ENCODE measurements around the gene C1orf146.
"Not testable (repeated sequence)": the region's sequence is repeated elsewhere in the genome, so short reads cannot be mapped to it uniquely, and the experiment has no call there.

The C1orf146 gene

DNA sequence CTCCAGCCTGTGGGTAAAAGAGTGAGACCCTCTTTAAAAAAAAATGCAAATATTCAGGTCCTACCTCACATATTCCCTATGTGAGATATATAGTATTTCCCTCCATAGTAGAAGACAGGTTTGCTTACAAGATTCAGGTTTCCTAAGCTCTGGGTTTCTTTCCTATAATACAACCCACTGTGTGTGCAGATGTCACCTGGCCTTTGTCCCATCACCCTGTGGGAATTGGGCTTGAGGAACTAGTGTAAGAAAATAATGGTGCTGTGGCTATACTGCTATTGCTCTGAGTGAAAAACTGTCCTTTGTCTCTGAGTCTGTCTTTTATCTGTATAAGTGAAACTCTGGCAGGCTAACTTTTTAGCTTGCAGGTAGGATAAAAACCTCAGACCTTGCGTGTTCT, 13.0 kb downstream of the C1orf146 start:
- intact Hi-C loops (cut with DNase I; ENCODE audit: low total_unique reads) = no loop called here
- Histone ChIP-seq H3K4me1 (no peaks in the 10 kb centered on the region), H3K27me3 (no peaks in the 10 kb centered on the region), H3K27ac (no peak overlapping the region), H3K9me3 (no peaks in the 10 kb centered on the region), H3K4me3 (no peak overlapping the region), H3K36me3 (no peaks in the 10 kb centered on the region)
- TF ChIP-seq, protein P1, sequence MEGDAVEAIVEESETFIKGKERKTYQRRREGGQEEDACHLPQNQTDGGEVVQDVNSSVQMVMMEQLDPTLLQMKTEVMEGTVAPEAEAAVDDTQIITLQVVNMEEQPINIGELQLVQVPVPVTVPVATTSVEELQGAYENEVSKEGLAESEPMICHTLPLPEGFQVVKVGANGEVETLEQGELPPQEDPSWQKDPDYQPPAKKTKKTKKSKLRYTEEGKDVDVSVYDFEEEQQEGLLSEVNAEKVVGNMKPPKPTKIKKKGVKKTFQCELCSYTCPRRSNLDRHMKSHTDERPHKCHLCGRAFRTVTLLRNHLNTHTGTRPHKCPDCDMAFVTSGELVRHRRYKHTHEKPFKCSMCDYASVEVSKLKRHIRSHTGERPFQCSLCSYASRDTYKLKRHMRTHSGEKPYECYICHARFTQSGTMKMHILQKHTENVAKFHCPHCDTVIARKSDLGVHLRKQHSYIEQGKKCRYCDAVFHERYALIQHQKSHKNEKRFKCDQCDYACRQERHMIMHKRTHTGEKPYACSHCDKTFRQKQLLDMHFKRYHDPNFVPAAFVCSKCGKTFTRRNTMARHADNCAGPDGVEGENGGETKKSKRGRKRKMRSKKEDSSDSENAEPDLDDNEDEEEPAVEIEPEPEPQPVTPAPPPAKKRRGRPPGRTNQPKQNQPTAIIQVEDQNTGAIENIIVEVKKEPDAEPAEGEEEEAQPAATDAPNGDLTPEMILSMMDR (IDR thresholded peaks at IDR 0.05) = no peak
- no peak for DNase-seq

DNA sequence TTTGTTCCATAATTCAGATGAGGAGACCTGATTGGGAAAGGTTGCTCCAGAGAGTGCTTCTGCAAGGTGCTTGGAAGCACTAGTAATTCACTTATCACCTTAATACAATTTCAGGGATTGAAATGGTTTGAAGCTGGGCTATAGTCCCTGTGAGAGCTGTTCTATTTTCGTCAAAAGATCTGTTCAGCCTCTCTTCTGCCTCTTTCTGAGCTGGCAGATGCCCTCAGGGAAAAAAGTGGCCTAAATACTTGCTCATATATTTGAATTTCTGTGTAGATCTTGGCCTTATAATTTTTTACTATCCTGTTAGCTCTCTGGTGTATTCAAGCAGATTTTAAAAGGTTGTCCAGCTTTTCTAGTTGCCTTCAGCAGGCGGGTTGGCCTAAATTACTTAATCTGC, 22.3 kb downstream of the C1orf146 start:
- Histone ChIP-seq H3K36me3 (no peaks in the 10 kb centered on the region), H3K4me3 (no peak overlapping the region), H3K27me3 (no peaks in the 10 kb centered on the region), H3K9me3 (no peaks in the 10 kb centered on the region), H3K4me1 (peaks cover 0 to 9% (median 4%) of the 10 kb centered on the region in 4 donors), H3K27ac (no peak overlapping the region)
- no peak for DNase-seq
- TF ChIP-seq, protein P1 (IDR thresholded peaks at IDR 0.05) = no peak
- intact Hi-C loops (cut with DNase I; ENCODE audit: low total_unique reads) = no loop called here

DNA sequence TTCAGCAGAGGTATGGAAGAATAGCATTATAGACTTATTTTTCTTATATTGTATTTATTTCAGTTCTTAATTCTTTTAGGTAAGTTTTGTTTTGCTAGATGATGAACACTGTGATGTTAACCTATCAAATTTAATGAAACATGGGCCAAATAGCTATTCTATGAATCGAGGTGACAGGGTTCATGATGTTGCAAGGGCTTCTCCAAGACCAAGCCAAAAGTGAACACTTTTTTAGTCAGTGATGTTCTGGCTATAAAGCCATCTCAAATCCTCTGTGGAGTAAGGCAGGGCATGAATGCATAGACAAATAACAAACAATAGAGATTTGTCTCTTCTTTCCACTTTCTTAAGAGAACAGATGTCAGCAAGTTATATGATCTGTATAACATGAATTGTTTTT, 26.7 kb downstream of the C1orf146 start:
- intact Hi-C loops (cut with DNase I; ENCODE audit: low total_unique reads) = no loop called here
- H3K4me1 ChIP-seq = peaks cover 0 to 9% (median 4%) of the 10 kb centered on the region in 4 donors
- no peak for DNase-seq
- H3K4me3 ChIP-seq = no peak overlapping the region
- H3K36me3 ChIP-seq = peaks cover 8 to 10% (median 8%) of the 10 kb centered on the region in 3 donors
- H3K27ac ChIP-seq = no peak overlapping the region
- TF ChIP-seq, protein P1 (IDR thresholded peaks at IDR 0.05) = no peak
- H3K27me3 ChIP-seq = no peaks in the 10 kb centered on the region
- H3K9me3 ChIP-seq = no peaks in the 10 kb centered on the region

DNA sequence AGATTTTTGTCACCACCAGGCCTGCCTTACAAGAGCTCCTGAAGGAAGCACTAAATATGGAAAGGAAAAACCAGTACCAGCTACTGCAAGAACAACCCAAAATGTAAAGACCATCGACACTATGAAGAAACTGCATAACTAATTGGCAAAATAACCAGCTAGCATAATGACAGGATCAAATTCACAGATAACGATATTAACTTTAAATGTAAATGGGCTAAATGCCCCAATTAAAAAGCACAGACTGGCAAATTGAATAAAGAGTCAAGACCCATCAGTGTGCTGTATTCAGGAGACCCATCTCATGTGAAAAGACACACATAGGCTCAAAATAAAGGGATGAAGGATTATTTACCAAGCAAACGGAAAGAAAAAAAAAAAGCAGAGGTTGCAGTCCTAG, 37.0 kb downstream of the C1orf146 start:
- intact Hi-C loops (cut with DNase I; ENCODE audit: low total_unique reads); H3K4me1 ChIP-seq; H3K4me3 ChIP-seq; H3K27me3 ChIP-seq; DNase-seq; H3K9me3 ChIP-seq; H3K27ac ChIP-seq: not testable (repeated sequence)
- peaks cover 39 to 58% (median 45%) of the 10 kb centered on the region in 3 donors for H3K36me3 ChIP-seq

DNA sequence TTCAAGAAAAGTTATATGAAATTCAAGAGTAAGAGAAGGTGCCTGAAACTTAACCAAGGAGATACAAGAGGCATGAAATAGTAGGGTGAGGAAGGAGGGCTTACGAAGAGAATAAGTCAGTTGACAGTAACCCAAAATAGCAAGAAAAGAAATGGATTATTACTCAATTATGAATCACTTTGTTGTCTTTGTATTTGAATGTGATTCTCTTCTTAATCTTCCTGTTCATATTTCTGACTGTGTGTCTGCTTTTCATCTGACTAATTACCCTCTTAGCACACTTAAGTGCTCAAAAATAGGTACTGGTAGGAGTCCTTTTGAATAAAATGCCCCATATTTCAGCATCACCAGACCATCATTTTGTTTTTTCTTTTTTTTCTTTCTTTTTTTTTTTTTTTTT, 41.6 kb downstream of the C1orf146 start:
- Histone ChIP-seq H3K4me1 (no peaks in the 10 kb centered on the region), H3K4me3 (no peak overlapping the region), H3K9me3 (peaks cover 0 to 4% (median 0%) of the 10 kb centered on the region in 3 donors), H3K27ac (no peak overlapping the region), H3K36me3 (peaks cover 41 to 80% (median 61%) of the 10 kb centered on the region in 3 donors), H3K27me3 (no peaks in the 10 kb centered on the region)
- intact Hi-C loops (cut with DNase I; ENCODE audit: low total_unique reads) = no loop called here
- TF ChIP-seq, protein P1 (IDR thresholded peaks at IDR 0.05) = no peak
- DNase-seq = no peak

DNA sequence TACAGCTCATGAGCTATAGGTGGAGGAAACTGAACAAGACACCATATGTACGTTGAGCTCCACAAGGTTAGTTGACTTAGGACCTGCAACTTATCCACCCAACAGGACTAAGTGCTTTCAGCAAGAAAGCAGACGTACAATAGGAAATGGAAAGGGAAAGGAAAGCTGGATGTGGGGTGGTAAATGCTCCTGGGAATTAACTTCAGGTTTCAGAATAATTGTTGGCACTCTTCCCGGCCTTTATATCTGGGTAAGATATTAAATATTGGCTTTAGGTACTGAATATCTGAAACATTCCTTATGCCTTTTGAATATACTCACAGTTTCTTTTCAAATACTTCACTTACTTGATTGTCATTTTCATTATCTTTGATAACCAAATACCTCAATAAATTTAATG, 44.8 kb downstream of the C1orf146 start:
- Histone ChIP-seq H3K36me3 (peaks cover 40 to 64% (median 60%) of the 10 kb centered on the region in 3 donors), H3K4me3 (no peak overlapping the region), H3K4me1 (no peaks in the 10 kb centered on the region), H3K27me3 (no peaks in the 10 kb centered on the region), H3K9me3 (no peaks in the 10 kb centered on the region), H3K27ac (no peak overlapping the region)
- TF ChIP-seq, protein P1 (IDR thresholded peaks at IDR 0.05) = no peak
- intact Hi-C loops (cut with DNase I; ENCODE audit: low total_unique reads) = no loop called here
- DNase-seq = no peak
